ENCODE measurements around the gene PAK4.

DNA sequence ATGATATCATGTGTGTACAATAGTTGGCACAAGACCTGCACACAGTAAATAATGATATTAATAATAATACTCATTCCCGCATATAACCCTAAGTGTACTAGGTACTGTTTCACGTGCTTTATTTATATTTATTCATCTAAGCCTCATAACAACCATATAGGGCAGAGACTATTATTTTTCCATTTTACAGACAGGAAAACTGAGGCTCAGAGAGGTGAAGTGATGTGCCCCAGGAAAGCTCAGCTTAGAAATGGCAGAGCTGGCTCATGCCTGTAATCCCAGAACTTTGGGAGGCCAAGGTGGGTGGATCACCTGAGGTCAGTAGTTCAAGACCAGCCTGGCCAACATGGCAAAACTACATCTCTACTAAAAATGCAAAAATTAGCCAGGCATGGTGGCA lies 27.9 kb upstream of the PAK4 start:
- TF ChIP-seq, protein P1, sequence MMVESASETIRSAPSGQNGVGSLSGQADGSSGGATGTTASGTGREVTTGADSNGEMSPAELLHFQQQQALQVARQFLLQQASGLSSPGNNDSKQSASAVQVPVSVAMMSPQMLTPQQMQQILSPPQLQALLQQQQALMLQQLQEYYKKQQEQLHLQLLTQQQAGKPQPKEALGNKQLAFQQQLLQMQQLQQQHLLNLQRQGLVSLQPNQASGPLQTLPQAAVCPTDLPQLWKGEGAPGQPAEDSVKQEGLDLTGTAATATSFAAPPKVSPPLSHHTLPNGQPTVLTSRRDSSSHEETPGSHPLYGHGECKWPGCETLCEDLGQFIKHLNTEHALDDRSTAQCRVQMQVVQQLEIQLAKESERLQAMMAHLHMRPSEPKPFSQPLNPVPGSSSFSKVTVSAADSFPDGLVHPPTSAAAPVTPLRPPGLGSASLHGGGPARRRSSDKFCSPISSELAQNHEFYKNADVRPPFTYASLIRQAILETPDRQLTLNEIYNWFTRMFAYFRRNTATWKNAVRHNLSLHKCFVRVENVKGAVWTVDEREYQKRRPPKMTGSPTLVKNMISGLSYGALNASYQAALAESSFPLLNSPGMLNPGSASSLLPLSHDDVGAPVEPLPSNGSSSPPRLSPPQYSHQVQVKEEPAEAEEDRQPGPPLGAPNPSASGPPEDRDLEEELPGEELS (CRISPR knock-in tag; IDR thresholded peaks at IDR 0.05), result no peak
- TF ChIP-seq, protein P2, sequence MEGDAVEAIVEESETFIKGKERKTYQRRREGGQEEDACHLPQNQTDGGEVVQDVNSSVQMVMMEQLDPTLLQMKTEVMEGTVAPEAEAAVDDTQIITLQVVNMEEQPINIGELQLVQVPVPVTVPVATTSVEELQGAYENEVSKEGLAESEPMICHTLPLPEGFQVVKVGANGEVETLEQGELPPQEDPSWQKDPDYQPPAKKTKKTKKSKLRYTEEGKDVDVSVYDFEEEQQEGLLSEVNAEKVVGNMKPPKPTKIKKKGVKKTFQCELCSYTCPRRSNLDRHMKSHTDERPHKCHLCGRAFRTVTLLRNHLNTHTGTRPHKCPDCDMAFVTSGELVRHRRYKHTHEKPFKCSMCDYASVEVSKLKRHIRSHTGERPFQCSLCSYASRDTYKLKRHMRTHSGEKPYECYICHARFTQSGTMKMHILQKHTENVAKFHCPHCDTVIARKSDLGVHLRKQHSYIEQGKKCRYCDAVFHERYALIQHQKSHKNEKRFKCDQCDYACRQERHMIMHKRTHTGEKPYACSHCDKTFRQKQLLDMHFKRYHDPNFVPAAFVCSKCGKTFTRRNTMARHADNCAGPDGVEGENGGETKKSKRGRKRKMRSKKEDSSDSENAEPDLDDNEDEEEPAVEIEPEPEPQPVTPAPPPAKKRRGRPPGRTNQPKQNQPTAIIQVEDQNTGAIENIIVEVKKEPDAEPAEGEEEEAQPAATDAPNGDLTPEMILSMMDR (IDR thresholded peaks at IDR 0.05), result no peak
- TF ChIP-seq MAX (CRISPR knock-in tag; IDR thresholded peaks at IDR 0.05), result no peak
- no peak for TF ChIP-seq ZNF423 (CRISPR knock-in tag; IDR thresholded peaks at IDR 0.05)
- no peak for TF ChIP-seq ZNF532 (CRISPR knock-in tag; IDR thresholded peaks at IDR 0.05; ENCODE audit: borderline replicate concordance)
